Thoracic aorta (tissue), 2 donors: ENCODE measurements around the gene NNT. TPM values are rescaled to one million over a fixed set of nuclear protein-coding genes. Genes with fewer than 3 reads are reported as not detected.

Experiments
- ATAC-seq: fragments of 150-250 bp; one replicate; pipeline ENCODE4 v1.8.0; 2017; ENCODE audit warnings: low read depth; ENCODE audit not compliant: insufficient number of reproducible peaks, low FRiP score
- DNase-seq: peaks from one replicate; pipeline ENCODE4 v3.0.0-alpha.2; 2020; ENCODE audit warnings: low spot score
- H3K27ac ChIP-seq, 2 donors: fragments of 200-600 bp; sonication (generic); 1 replicate in 1 of 2; 2 replicates in 1 of 2; pipeline ENCODE4 v1.5.1; 2016; ENCODE audit warnings: mild to moderate bottlenecking in 2 of 2, moderate library complexity in 2 of 2
- H3K27me3 ChIP-seq: fragments of 200-600 bp; sonication (generic); replicated peaks from 2 replicates; pipeline ENCODE4 v1.6.0; 2016; ENCODE audit warnings: mild to moderate bottlenecking; ENCODE audit not compliant: insufficient read depth
- H3K36me3 ChIP-seq: fragments of 200-600 bp; sonication (generic); one replicate; pipeline ENCODE4 v1.5.1; 2016
- H3K4me1 ChIP-seq, 2 donors: fragments of 200-600 bp; sonication (generic); 1 replicate in 1 of 2; 2 replicates in 1 of 2; pipeline versions ENCODE4 v1.5.1 to v1.6.0; 2016; ENCODE audit warnings: low read depth in 2 of 2, mild to moderate bottlenecking in 1 of 2; ENCODE audit not compliant: control insufficient read depth in 1 of 2
- H3K4me3 ChIP-seq: fragments of 200-600 bp; sonication (generic); 2 replicates; pipeline ENCODE4 v1.5.1; 2016; ENCODE audit warnings: mild to moderate bottlenecking
- H3K9me3 ChIP-seq: fragments of 200-600 bp; sonication (generic); 2 replicates; pipeline ENCODE4 v1.5.1; 2016
- CTCF ChIP-seq: fragments of 200-600 bp; sonication (generic); IDR thresholded peaks from one replicate; pipeline ENCODE4 v1.5.1; 2019; ENCODE audit warnings: antibody characterized with exemption
- total RNA-seq, 2 donors: library from RNA; depleted of rRNA; stranded (reverse); fragments of >200 nt; gene quantifications; one replicate each; pipeline versions ENCODE4 v1.1.0 to v1.2.3, GENCODE V29; 2016

The NNT gene
- total RNA-seq, 2 donors from 2014 or later = 27.9 to 28.9 TPM

- H3K4me3 ChIP-seq = no peak overlapping the region
- no peaks in the 10 kb centered on the region for H3K4me1 ChIP-seq
- DNase-seq (no peak), ATAC-seq (no peak)
- no peaks in the 10 kb centered on the region for H3K36me3 ChIP-seq
- TF ChIP-seq CTCF = no peak
- no peaks in the 10 kb centered on the region for H3K9me3 ChIP-seq
- no peaks in the 10 kb centered on the region for H3K27me3 ChIP-seq
- H3K27ac ChIP-seq = no peak overlapping the region
Measured at GRCh38 chr5:43750809-43751208, 147.8 kb downstream of the NNT start.

- no peaks in the 10 kb centered on the region for H3K4me1 ChIP-seq
- no peaks in the 10 kb centered on the region for H3K9me3 ChIP-seq
- H3K27ac ChIP-seq = no peak overlapping the region
- no peaks in the 10 kb centered on the region for H3K36me3 ChIP-seq
- ATAC-seq = no peak
- TF ChIP-seq CTCF = no peak
- H3K27me3 ChIP-seq = no peaks in the 10 kb centered on the region
- DNase-seq = no peak
- H3K4me3 ChIP-seq = no peak overlapping the region
Measured at GRCh38 chr5:43753069-43753468, 150.1 kb downstream of the NNT start.

Other genes starting within 250 kb of the NNT start
- 10 to 100 TPM in 1 of 2 donors, 1 to 10 TPM in 1; 4.3 to 24.2 TPM for gene CCL28, start 190.8 kb upstream of the NNT start, total RNA-seq
- 10 to 100 TPM in 1 of 2 donors, 1 to 10 TPM in 1; 9.5 to 22.5 TPM for gene TMEM267, start 119.3 kb upstream of the NNT start, total RNA-seq
- 1 to 10 TPM in 1 of 2 donors, under 1 TPM in 1; 0.85 to 3.0 TPM for gene C5orf34, start 88.0 kb upstream of the NNT start, total RNA-seq
- gene PAIP1, start 46.1 kb upstream of the NNT start, total RNA-seq = 10 to 100 TPM; 74.1 to 81.6 TPM